Stimulated activated effector memory CD8-positive, alpha-beta T cell treated with anti-CD3 and anti-CD28 coated beads, Interleukin-12 subunit alpha, Interleukin-12 subunit beta, amount 100 ng/mL, for 72 hours (primary cell): ENCODE data around the gene LHX6.

Experiments used
- ATAC-seq: fragments of 150-1000 bp; cut with Tn5 transposase; 2 replicates; pipeline ENCODE4 v1.10.0; 2021
- DNase-seq, 2 donors: peaks; one replicate each; pipeline ENCODE4 v3.0.0; 2021 to 2022; ENCODE audit warnings: low spot score in 2 of 2
- H3K27ac Mint-ChIP-seq: one replicate; pipeline ENCODE4 v1.8.0; 2022; ENCODE audit warnings: mild to moderate bottlenecking, mixed read lengths
- H3K36me3 Mint-ChIP-seq: one replicate; pipeline ENCODE4 v1.8.0; 2022; ENCODE audit warnings: mild to moderate bottlenecking, mixed read lengths
- H3K4me1 Mint-ChIP-seq: one replicate; pipeline ENCODE4 v1.8.0; 2022; ENCODE audit warnings: mixed read lengths
- H3K4me3 Mint-ChIP-seq: one replicate; pipeline ENCODE4 v1.8.0; 2022; ENCODE audit warnings: mild to moderate bottlenecking, mixed read lengths
- H3K9me3 Mint-ChIP-seq: one replicate; pipeline ENCODE4 v1.8.0; 2022; ENCODE audit warnings: mixed read lengths

The LHX6 gene

DNA sequence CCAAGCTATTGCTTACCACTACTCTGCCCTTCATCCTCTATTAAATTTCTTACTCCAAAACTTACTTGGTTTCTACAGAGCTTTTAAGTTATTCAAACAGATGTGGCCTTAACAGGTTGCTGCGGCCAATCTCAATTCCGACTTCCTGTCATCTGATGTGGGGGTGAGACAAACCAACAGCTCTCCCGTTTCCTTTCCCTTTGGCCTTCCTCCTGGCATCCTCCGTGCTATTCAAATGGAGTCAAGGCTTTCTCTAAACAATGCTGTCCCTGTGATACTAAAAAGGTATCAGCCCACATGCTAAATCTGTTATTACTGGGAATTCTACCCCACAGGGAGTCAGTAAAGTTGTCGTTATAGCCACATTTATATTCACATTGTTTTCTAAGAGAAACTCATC is 24.0 kb upstream of the LHX6 start:
- Mint-ChIP-seq H3K4me1 (peaks cover 18% of the 10 kb centered on the region), H3K36me3 (peaks cover 86% of the 10 kb centered on the region), H3K27ac (peak overlapping the region; percentile 26), H3K4me3 (no peak overlapping the region), H3K9me3 (no peaks in the 10 kb centered on the region)
- no peak for DNase-seq
- no peak for ATAC-seq

GRCh38 chr9:122251351-122251750 is 22.6 kb upstream of the LHX6 start:
- Mint-ChIP-seq H3K4me1 (peaks cover 18% of the 10 kb centered on the region), H3K9me3 (no peaks in the 10 kb centered on the region), H3K27ac (no peak overlapping the region), H3K36me3 (peaks cover 86% of the 10 kb centered on the region), H3K4me3 (no peak overlapping the region)
- no peak for ATAC-seq
- DNase-seq = no peak

GRCh38 chr9:122248448-122248865 is 19.7 kb upstream of the LHX6 start:
- ATAC-seq = no peak
- H3K4me3 Mint-ChIP-seq = no peak overlapping the region
- DNase-seq = no peak
- no peak overlapping the region for H3K27ac Mint-ChIP-seq
- H3K4me1 Mint-ChIP-seq = peaks cover 12% of the 10 kb centered on the region
- peaks cover 100% of the 10 kb centered on the region for H3K36me3 Mint-ChIP-seq
- no peaks in the 10 kb centered on the region for H3K9me3 Mint-ChIP-seq

DNA sequence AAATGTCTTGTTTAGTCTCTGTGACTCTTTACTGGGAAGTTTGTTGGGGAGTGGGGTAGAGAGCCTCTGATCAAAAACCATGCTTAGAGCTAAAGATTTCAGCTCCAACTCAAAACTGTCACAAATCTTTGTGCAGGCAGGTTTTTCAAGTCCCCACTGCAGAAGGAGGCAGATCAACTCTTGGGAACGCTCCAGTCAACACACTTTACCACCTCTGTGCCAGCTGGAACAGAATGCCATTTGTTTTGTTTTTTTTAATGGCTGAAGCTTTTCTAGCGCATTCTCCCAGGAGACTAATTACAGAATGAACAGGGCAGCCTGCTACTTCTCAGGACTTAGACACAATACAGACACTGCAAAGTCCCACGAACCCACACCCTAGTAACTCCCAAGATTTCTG is 17.9 kb upstream of the LHX6 start:
- H3K4me1 Mint-ChIP-seq = no peaks in the 10 kb centered on the region
- ATAC-seq (no peak), DNase-seq (no peak)
- no peak overlapping the region for H3K4me3 Mint-ChIP-seq
- no peaks in the 10 kb centered on the region for H3K9me3 Mint-ChIP-seq
- peaks cover 100% of the 10 kb centered on the region for H3K36me3 Mint-ChIP-seq
- no peak overlapping the region for H3K27ac Mint-ChIP-seq

DNA sequence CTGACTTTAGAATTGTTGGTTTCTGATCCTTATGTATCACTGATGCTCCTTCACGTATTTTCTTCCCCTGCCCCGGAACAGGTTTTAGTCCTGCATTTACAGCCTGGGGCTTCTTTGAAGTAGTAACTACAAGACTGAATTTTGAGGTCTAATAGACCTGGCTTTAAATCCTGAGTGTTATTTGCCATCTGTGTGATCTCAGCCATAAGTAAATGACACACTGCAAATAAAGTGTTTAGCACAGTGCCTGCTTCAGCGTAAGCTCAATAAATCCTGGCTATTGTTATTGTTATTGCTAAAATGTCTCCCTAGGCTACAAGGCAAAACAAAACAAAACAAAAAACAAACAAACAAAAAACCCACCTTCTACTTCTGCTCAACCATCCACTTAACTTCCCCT is 15.6 kb upstream of the LHX6 start:
- H3K9me3 Mint-ChIP-seq = no peaks in the 10 kb centered on the region
- H3K4me3 Mint-ChIP-seq = no peak overlapping the region
- DNase-seq = no peak
- H3K27ac Mint-ChIP-seq = no peak overlapping the region
- peaks cover 98% of the 10 kb centered on the region for H3K36me3 Mint-ChIP-seq
- ATAC-seq = no peak
- no peaks in the 10 kb centered on the region for H3K4me1 Mint-ChIP-seq

GRCh38 chr9:122239722-122240121 is 11.0 kb upstream of the LHX6 start:
- H3K36me3 Mint-ChIP-seq = peaks cover 61% of the 10 kb centered on the region
- H3K9me3 Mint-ChIP-seq = no peaks in the 10 kb centered on the region
- H3K4me3 Mint-ChIP-seq = no peak overlapping the region
- no peak for ATAC-seq
- no peak overlapping the region for H3K27ac Mint-ChIP-seq
- no peak for DNase-seq
- H3K4me1 Mint-ChIP-seq = no peaks in the 10 kb centered on the region

- Mint-ChIP-seq H3K4me3 (no peak overlapping the region), H3K36me3 (peaks cover 31% of the 10 kb centered on the region), H3K27ac (no peak overlapping the region), H3K4me1 (no peaks in the 10 kb centered on the region), H3K9me3 (no peaks in the 10 kb centered on the region)
- no peak for ATAC-seq
- no peak for DNase-seq
These were observed 7.9 kb upstream of the LHX6 start for GRCh38 chr9:122236681-122237080.

DNA sequence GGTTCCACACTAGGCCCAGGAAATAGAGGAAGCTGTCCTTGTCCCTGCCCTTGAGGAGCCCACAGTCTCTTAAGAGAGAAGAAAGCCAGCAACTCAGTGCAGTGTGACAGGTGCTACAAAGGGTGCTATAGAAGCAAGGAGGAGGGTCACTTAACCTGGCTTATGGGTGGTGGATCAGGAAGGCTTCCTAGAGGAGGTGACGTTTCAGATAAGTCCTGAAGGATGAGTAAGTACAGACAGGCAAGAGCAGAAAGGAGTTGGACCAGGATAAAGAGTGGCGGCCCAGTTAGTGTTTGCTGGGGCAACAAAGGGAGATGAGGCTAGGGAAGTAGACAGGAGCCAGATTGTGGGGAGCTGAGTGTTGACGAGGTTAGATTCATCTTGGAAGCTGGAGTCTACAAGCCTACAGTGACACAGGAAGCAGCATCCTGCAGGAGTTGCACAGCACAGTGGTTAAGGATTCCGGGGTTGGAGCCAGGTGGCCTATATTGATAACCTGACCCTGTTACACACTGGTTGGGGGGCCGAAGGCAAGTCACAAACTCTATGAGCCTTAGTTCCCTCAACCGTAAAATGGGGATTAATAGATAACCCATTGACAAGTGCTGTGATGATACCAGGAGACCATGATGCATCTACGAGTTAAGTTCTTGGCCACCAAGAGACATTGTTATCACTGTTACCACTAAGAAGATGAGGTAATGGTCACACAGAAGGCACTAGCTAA is 5.4 kb upstream of the LHX6 start:
- no peak overlapping the region for H3K27ac Mint-ChIP-seq
- DNase-seq (no peak), ATAC-seq (peak; percentile 46)
- H3K4me3 Mint-ChIP-seq = no peak overlapping the region
- no peaks in the 10 kb centered on the region for H3K4me1 Mint-ChIP-seq
- H3K9me3 Mint-ChIP-seq = no peaks in the 10 kb centered on the region
- peaks cover 8% of the 10 kb centered on the region for H3K36me3 Mint-ChIP-seq

DNA sequence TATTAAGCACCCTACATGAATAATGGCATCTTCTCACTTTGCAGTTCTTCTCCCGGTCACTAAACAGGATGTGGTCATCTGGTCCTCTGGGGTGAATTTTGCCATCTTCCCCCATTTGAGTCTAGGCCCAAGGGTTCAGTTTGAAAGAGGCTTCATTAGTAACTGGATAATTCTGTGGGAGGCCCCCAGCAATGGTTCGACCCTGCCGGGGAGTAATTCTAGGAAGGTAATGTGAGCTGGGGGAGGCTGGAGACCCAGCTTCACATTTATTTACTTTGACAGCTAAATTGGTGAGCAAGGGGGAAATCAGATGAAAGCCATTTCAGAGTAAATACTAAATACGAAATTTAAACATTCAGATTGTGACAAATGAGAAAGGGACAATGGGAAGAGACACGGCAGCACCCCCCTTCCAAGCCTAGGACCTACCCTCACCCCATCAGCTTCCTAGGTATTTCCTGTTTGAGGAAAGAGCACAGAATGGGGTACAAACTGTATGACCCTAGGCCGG is 4.1 kb upstream of the LHX6 start:
- no peaks in the 10 kb centered on the region for H3K36me3 Mint-ChIP-seq
- ATAC-seq = no peak
- no peak for DNase-seq
- no peaks in the 10 kb centered on the region for H3K9me3 Mint-ChIP-seq
- no peak overlapping the region for H3K27ac Mint-ChIP-seq
- H3K4me3 Mint-ChIP-seq = no peak overlapping the region
- no peaks in the 10 kb centered on the region for H3K4me1 Mint-ChIP-seq

DNA sequence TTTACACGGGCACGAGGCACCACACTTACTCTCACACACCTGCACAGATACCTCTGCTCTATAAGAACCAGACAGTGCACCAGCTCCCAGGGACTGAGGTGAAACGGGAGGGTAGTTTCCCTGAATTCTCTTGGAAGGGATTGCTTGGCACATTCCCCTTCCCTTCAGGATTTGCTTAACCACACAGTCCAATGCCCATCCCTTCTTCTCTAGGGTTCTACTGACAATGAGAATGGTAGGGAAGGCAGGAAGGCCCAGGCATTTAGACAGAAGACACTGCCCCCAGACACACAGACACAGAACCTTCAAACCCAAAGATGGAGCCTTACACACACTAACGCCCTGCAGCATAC is 704 bp upstream of the LHX6 start:
- Mint-ChIP-seq H3K36me3 (no peaks in the 10 kb centered on the region), H3K4me1 (no peaks in the 10 kb centered on the region), H3K27ac (no peak overlapping the region), H3K9me3 (no peaks in the 10 kb centered on the region), H3K4me3 (no peak overlapping the region)
- ATAC-seq (no peak), DNase-seq (no peak)

DNA sequence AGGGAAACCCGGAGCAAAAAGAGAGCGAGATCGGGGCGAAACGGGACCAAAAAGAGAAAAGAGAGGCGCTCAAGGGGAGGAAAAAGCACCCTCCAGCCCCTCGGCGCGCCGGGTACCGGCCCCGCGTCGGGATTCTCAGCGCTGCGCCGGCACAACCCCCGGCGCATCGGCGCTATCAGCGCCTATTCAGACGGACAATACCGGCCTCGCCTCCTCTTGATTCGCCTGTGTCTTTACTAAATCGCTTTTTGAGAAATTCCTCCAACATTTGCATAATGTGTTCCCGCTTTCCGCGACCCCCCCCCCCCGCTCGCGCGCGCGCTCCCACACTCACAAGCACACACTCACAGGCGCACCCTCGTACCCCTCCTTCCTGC is 578 bp downstream of the LHX6 start:
- Mint-ChIP-seq H3K4me3 (no peak overlapping the region), H3K36me3 (no peaks in the 10 kb centered on the region), H3K27ac (no peak overlapping the region), H3K4me1 (no peaks in the 10 kb centered on the region), H3K9me3 (no peaks in the 10 kb centered on the region)
- no peak for DNase-seq
- ATAC-seq = no peak

DNA sequence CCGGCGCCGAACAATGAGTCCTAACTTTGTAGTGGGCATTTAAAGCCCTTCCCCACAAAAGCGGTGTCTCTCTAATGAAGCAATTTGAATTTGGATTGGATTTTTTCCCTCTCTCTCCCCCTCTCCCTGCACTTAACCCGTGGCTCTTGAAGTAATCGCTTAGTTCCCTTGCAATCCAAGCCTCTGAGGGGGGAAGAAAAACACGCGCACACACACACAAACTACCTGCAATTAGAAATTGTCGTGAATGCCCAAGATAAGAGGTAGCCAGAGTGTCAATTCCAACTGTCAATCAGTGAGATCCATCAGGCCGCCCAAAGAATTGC is 1.2 kb downstream of the LHX6 start:
- DNase-seq (no peak), ATAC-seq (no peak)
- Mint-ChIP-seq H3K27ac (no peak overlapping the region), H3K9me3 (no peaks in the 10 kb centered on the region), H3K36me3 (no peaks in the 10 kb centered on the region), H3K4me3 (no peak overlapping the region), H3K4me1 (no peaks in the 10 kb centered on the region)

- no peaks in the 10 kb centered on the region for H3K4me1 Mint-ChIP-seq
- H3K27ac Mint-ChIP-seq = no peak overlapping the region
- H3K4me3 Mint-ChIP-seq = no peak overlapping the region
- no peaks in the 10 kb centered on the region for H3K9me3 Mint-ChIP-seq
- ATAC-seq (no peak), DNase-seq (no peak)
- no peaks in the 10 kb centered on the region for H3K36me3 Mint-ChIP-seq
These were observed 1.8 kb downstream of the LHX6 start for GRCh38 chr9:122226758-122227574.

DNA sequence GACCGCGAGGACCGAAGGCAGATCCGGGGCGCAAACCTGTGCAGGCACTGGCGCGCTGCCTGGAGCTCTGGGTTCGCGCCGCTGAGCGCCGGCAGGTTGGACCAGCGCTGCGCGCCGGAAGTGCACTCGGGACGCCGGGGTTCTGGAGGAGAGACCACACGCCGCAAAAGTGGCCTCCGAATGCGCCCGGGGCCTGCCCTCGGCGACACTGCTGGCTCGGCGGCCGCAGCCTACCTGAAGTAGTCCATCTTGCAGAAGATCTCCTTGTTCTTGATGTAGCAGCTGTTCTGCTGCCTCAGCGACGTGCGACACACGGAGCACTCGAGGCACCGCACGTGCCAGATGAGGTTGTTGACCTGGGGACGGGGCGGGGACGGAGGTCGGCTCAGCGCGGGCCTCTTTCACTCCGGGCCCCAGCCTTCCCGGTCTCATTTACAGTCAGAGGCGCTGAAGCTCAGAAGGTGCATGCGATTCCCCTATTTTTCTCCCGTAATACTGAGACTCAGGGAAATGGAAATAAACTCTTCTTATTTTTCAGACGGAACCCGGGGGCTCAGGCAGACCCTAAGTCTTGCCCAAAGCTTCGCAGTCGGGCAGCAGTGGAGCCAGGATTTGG is 2.5 kb downstream of the LHX6 start:
- H3K9me3 Mint-ChIP-seq = no peaks in the 10 kb centered on the region
- ATAC-seq = no peak
- no peak overlapping the region for H3K4me3 Mint-ChIP-seq
- H3K4me1 Mint-ChIP-seq = no peaks in the 10 kb centered on the region
- no peaks in the 10 kb centered on the region for H3K36me3 Mint-ChIP-seq
- no peak overlapping the region for H3K27ac Mint-ChIP-seq
- DNase-seq = no peak

- Mint-ChIP-seq H3K9me3 (no peaks in the 10 kb centered on the region), H3K27ac (no peak overlapping the region), H3K36me3 (no peaks in the 10 kb centered on the region), H3K4me1 (peaks cover 3% of the 10 kb centered on the region), H3K4me3 (no peak overlapping the region)
- DNase-seq (no peak), ATAC-seq (no peak)
These were observed 3.2 kb downstream of the LHX6 start for GRCh38 chr9:122225312-122226141.
